GM21737 (cell line): ENCODE data around the gene PKD1.
A peak's percentile ranks its signal among the peaks of the same experiment; 100 is the strongest.

Experiments used
- ATAC-seq: cut with Tn5 transposase; IDR thresholded peaks from one replicate; pipeline ENCODE4 v1.9.1; 2021; ENCODE audit warnings: mild to moderate bottlenecking, moderate library complexity; ENCODE audit not compliant: unreplicated experiment

The PKD1 gene

GRCh38 chr16:2170587-2171435 is 35.1 kb upstream of the PKD1 start:
- no peak for ATAC-seq

GRCh38 chr16:2170080-2170479 is 34.4 kb upstream of the PKD1 start:
- ATAC-seq = no peak

- no peak for ATAC-seq
Measured at GRCh38 chr16:2167068-2167638, 31.5 kb upstream of the PKD1 start.

GRCh38 chr16:2166263-2167067 is 30.8 kb upstream of the PKD1 start:
- ATAC-seq = no peak

- ATAC-seq = no peak
Measured at GRCh38 chr16:2165861-2166260, 30.2 kb upstream of the PKD1 start.

GRCh38 chr16:2163211-2163881 is 27.6 kb upstream of the PKD1 start:
- ATAC-seq = no peak

- ATAC-seq = no peak
Measured at GRCh38 chr16:2162676-2163118, 27.0 kb upstream of the PKD1 start.

- ATAC-seq = no peak
Measured at GRCh38 chr16:2161911-2162310, 26.2 kb upstream of the PKD1 start.

- ATAC-seq = no peak
Measured at GRCh38 chr16:2160915-2161551, 25.3 kb upstream of the PKD1 start.

GRCh38 chr16:2159175-2159838 is 23.6 kb upstream of the PKD1 start:
- no peak for ATAC-seq

GRCh38 chr16:2158262-2158638 is 22.6 kb upstream of the PKD1 start:
- no peak for ATAC-seq

GRCh38 chr16:2157480-2158261 is 22.0 kb upstream of the PKD1 start:
- no peak for ATAC-seq

- no peak for ATAC-seq
Measured at GRCh38 chr16:2156849-2157224, 21.1 kb upstream of the PKD1 start.

- ATAC-seq = no peak
Measured at GRCh38 chr16:2155977-2156848, 20.5 kb upstream of the PKD1 start.

- ATAC-seq = peak; percentile 83
Measured at GRCh38 chr16:2155091-2155950, 19.6 kb upstream of the PKD1 start, which contains the start of gene TRAF7. TSS of gene TRAF7 (plus strand) at chr16:2155782. CDS start at chr16:2163921, 8,139 bp downstream.

GRCh38 chr16:2154533-2155090 is 18.9 kb upstream of the PKD1 start:
- no peak for ATAC-seq
